Hematopoietic multipotent progenitor cell treated with erythropoietin and hydrocortisone succinate and interleukin-3 and kit ligand, for 15 days (in vitro differentiated cells): ENCODE data around the gene DDO.
A peak's percentile ranks its signal among the peaks of the same experiment; 100 is the strongest.
"Not testable (repeated sequence)": the region's sequence is repeated elsewhere in the genome, so short reads cannot be mapped to it uniquely, and the experiment has no call there.

Source experiments
- DNase-seq: peaks from one replicate; pipeline ENCODE4 v3.0.0-alpha.2; 2015; ENCODE audit warnings: low spot score

The DDO gene

DNA sequence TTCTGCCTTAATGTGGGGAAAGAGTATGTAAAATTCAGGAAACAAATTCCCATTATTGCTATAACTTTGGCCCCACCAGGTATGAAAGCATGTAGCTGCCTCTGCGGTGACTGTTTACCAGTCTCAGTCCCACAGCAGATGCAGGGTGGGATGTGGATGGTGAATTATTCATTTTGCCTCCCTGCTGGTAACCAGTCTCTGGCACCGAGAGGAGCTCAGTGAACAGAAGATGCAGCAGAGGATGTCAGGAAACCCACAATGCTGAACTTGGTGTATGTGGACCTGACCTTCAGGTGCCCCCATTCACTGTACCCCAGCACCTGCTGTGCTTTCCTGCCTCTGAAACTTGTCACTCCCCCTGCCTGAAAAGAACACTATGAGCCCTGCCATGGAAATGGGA lies 48.4 kb downstream of the DDO start:
- DNase-seq: no peak

DNA sequence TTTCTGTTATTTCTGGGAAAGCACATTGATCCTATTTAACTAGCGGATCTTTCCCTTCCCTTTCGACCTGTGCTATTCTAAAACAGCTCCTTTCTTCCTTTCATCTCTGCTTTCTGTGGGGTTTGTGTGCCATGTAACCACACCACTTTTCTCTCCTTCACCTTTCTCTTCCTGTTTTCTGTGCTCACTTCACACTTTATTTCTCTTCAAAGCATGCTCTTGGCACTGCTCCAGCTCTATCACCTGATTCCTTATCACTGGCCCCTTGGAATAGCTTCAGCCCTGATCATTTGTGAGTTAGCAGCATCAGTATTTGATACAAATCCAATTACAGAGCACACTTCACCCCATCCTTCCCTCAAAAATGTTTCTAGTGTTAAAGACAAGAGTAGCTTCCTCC lies 49.1 kb downstream of the DDO start:
- no peak for DNase-seq

DNA sequence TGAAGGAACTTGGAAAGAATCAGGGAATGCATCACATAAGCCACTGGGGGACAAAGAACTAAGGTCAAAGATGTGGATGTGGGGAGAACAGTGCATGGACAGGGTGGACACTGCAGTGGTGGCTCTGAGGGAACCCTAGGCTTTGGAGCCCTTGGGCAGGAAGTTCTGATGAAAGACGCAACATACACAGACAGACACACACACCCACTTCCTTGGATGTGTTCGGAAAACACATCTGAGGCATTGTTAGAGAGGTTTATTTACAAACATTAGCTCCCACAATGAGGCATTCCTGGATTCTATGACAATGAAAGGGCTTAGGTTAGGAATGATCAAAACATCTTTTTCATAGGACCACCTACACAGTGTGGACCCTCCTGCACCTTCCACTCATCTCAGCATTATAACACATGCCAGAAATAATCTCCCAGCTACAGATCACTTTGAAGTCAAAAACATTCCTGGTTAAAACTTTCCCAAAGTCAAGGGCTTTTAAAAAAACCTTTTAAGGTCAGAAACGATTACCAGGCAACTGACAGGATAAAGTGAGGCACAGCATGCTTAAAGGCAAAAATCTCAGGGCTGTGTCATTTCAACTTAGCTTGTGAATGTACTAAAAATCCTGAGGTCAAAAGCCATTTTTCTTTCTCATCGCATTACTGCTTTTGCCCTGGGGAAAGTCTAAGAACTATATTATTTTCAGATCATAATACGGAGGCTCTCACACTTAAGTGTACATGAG lies 50.8 kb downstream of the DDO start:
- no peak for DNase-seq

DNA sequence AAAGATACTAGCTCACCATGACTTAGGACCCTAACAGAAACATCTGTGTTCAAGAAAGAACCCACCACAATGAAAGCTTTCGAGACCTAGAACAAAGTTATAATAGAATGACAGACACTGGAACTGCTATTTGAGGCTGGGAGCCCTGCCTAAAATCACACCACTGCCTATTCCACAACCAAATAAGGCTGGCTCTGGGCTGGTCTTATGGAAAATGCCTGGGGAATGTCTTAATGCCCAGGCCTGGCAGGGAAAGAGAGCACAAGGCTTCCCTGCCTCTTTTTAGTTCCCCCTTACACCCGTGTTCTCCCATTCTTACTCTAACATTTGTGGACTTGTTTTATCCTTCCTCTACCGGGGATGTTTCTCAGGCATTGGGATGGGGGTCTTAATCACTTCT lies 51.6 kb downstream of the DDO start:
- DNase-seq: no peak

DNA sequence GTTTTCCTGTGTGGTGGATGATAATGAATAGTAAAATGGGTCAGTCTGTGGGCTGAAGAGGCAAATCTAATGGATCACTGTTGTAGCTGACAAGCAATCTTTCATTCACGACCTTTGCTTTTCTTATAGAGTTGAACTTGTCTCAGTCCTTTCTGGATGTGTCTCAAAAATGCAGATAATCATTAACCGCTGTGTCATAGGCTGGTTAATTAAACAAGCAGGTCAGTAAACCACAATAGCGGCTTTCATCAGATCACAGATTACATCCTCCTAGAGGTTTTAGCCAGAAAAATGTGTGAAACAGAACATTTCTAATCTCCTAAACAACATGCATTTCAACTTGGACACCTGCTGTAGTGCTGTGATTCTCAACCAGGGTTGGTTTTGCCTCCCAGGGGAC lies 54.7 kb downstream of the DDO start:
- no peak for DNase-seq

DNA sequence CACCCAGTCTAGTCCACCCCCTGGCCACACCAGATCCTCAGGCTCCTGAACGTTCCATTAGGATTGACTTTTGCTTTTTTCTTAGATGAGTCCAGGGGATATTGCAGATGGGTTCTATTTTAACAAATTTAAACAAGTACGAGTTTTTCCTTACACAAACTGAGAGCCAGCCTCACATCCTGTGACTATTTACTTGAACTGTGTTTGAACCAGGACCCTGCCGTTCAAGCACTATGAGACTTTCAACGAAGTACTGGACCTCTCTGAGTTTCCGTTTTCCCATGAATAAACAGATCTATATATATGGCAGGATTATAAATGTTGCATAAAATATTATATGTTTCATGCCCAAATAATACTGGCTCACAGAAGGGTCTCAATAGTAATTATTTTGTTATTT lies 55.8 kb downstream of the DDO start:
- DNase-seq: no peak

DNA sequence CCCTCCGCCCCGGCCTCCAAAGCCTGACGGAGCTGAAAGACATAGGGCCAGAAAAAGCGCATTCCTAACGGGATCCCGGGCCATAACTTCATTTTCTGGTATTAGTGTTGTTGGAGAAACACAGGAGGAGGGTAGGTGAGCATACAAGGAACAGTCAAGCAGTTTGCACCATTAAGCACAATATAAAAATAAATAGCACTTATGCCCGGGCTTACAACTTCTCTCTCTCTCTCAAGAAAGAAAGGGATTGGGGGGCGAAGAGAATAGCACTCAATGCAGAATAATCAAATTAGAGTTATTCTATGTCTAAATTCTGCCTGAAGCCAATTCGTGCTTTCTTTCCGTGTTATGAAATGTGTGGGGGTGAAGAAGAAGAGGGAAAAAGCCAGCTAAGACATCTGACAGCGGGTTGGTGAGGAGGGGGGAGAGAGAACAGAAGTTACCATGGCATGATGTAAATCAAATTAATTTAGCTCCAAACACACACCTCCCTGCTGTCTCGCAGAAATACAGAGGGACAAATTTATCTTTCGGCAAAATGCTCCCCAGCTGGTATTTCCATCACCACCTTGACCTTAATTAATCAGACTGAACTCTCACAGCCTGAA lies 56.7 kb downstream of the DDO start:
- no peak for DNase-seq

DNA sequence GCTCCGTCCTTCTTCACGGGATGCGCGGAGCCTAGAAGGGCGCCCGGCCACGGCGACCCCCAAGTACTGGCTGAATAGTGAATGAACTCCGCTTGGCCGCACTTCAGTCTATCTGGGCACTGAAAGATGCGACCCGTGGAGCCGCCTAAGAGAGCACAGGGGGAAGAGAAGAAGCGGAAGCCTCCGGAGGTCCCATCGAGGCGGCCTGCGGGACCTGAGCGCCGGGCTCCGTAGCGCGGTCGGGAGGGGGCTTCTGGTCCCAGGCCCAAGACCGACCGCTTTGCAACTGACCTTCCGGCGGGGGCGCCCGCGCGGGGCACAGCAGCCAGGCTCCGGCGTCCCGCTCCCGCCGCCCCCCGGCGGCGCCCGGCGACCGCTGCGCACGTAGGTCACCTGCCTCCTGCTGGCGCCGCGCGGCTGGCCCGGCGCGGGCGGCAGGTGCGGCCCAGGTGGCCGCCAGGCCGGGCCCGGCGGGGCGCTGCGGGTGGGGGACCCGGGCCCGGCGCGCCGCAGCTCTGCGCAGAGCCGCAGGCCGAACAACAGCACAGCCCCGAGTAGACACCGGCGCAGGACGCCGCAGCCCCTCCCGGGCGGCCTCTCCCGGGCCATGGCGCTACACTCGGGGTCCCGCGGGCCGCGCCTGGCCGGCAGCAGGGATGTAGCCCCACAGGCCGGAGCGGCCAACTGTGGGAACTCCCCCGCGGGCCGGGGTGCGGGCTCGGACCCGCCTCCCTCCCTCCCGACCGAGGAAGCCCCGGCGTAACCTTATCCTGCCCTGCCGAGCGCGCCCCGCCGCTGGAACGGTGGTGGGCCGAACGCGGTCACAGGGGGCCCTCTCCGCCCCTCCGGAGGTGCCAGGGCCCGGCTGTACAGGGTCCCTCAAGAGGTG lies 57.5 kb downstream of the DDO start, which contains the start of gene METTL24:
Gene METTL24 (minus strand): TSS at position 686 of the 889 bp plus-strand sequence. CDS start 77 bp downstream, at position 609.
- DNase-seq: no peak

DNA sequence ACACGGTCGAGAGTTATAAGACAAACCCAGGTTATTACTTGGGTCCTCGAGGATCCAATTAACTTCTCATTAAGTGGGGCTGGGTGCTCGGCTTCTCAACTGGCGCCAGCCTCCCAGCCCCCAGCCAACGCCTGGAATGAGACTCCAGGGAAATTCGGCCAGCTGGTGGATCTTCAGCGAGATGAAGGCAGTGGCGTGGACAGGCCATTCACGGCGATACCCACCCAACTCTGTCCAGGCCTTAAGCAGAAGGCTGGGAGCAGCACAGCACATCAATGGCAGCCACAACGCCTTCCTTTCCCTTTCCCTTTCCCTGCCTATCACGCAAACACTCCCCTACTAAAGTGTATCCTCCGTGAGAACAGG lies 58.1 kb downstream of the DDO start:
- DNase-seq: no peak

DNA sequence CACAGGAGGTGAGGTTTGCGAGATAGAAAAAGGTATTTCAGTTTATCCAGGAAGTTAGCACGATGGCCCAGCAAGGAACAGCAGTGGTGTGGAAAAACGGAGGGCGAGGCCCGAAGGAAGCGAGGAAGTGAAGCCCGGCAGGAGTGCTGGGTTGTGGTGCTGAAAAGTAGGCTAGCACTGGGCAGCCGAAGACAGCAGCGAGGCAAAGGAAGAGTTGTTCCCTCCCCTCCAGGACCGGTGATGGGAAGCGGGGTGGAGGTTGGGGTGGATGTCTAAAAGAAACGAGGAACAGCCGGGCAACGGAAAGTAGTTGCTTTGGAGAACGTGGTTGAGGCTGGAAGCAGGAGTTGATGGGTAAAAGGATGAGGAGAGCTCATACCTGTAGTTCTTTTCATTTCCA lies 58.6 kb downstream of the DDO start:
- no peak for DNase-seq

DNA sequence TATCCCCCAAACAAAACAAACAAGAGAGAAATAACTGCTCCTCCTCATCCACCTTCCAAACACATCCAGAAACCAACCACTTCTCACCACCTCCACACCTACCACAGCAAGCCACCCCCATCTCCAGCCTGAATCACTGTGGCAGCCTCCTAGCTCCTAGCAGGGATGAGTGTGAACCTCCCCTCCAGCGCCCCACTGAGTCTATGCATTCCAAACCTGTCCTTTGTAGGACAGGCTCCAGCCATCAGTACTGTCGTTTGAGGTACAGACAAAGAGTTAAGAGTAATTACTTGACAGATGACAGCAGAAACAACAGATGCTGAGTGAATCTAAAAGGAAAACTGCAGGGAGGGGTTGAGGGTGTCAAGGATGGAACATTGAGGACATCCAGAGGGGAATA lies 59.6 kb downstream of the DDO start:
- no peak for DNase-seq

DNA sequence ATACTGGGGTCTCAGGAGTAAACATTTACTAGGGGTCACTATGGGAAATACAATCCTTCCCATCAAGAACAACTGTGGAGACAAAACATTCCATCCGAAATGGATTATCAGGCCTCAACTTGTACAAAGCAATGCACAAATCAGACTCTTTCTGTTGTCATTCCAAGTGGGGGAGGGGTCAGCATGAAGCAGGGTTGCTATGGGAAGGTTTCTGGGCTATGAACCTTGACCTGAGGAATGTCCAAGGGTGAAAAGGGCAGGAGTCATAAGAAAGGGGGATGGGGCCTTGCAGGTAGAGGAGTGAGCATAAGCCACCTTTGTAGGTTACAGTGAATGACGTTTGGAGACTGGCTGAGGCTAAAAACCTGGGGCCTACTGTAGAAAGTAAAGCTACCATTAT lies 60.4 kb downstream of the DDO start:
- no peak for DNase-seq

DNA sequence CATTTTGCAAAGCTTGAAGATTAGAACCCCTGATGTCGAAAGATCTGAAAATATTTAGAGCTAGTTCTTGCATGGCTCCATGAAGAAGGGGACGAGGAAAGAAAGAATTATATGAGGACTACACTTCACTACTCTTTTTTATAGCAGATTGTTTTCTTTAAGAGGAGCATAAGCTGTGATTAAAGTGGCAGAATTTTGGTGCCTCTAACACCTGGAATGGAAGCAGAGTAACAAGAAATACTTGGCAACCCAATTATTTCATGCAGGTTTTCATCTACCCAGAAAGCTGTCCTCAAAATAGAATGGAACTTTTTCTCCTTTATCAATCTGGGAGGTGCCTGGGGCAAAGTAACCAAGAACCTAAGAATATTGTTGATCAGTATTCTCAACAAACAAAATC lies 61.2 kb downstream of the DDO start:
- DNase-seq: no peak

DNA sequence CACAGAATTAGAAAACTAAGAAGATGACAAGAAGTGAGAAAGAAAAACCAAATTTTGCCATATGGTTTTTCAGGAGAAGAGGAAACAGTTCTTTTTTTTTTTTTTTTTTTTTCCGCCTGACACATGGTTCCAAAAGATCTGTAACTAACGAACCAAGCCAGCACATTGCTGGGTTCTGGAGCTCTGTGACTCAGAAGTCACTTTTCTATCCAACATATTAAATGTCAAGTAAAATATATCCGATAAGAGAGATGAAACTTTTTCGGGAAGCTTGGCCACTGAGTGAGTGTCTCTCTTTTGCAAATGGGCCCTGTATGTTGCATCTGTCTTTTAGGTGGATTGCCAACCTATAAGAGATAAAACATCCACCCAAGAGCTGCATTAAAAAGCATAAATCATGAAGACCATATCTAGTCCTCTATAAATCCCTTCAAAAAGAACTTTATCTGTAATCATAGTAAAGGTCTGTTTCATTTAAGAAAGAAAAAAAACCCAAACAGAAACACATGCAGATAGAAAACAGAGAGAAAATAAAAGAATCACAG lies 61.8 kb downstream of the DDO start:
- DNase-seq: no peak

DNA sequence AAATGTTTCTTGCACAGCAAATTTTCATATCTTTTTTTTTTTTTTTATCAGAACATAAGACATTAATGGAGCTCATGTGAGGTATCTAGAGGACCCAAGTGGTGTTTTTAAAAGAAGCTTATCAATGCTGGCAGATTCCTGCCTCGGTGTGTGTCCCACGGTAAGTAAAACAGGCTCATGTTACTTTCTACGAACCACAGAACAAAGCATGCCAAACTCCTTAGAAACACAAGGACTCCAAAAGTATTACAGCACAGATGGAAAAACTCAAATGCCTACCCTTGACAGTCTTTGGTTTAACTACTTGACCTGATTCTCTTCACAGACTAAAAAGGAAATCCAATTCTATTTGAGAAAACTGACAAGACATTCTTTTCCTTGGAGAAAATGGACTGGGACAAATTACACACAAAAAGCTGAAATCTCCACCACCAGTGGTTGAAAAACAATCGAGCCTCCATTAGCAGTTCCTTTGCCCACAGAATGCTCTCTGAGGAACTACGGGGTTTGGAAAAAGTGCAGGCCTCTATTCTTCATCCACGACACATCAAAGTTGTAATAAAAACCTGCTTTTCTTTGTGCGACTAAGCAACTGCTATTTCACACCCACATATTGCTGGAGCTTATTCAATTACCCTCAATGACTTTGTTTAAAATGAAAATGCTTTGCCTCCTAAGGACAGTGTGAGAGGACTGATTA lies 62.7 kb downstream of the DDO start:
- peak; percentile 26 for DNase-seq

DNA sequence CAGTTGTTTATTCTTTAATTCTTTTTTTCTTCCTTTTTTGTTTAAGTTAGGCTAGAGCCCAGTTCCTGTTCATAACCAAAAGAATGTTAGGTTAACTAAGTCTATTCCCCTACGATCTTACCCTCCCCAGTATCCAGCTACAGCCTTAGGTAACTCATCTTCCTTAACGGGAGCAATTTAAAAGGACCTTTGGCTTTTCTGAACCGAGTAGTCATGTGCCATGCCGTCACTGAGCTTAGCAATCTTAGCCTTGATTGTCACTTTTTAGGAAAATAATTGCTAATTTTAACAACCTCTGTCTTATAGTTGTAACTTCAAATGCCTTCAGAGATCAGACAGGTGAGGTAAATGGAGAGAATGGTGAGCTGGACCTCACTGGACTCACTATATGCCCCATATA lies 63.4 kb downstream of the DDO start:
- no peak for DNase-seq

DNA sequence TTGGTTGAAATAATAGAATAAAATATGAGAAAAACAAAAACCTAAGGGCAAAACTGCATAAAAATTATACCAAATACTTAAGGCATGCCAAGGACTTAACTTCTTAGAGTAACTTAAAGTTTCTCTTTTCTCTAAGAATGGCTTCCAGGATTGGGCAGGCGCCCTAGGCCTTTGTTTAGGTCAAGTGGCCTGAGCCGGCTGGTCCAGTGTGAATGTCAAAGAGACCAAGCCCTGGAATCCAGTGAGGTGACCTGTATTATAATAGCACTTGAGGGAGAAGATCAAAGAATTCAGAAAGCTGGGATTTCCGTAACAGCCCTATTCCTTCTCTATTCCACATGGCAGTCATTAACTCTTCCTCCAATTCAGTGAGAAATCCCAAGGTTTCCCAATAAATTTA lies 63.8 kb downstream of the DDO start:
- DNase-seq: no peak

DNA sequence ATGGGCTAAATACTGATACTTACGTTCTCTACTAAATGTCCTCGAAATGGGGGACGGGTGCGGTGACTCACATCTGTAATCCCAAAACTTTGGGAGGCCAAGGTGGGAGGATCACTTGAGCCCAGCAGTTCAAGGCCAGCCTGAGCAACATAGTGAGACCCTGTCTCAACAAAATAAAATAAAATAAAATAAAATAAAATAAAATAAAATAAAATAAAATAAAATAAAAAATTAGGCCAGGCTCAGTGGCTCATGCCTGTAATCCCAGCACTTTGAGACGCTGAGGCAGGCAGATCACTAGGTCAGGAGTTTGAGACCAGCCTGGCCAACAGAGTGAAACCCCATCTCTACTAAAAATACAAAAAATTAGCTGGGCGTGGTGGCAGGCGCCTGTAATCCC lies 64.8 kb downstream of the DDO start:
- not testable (repeated sequence) for DNase-seq

DNA sequence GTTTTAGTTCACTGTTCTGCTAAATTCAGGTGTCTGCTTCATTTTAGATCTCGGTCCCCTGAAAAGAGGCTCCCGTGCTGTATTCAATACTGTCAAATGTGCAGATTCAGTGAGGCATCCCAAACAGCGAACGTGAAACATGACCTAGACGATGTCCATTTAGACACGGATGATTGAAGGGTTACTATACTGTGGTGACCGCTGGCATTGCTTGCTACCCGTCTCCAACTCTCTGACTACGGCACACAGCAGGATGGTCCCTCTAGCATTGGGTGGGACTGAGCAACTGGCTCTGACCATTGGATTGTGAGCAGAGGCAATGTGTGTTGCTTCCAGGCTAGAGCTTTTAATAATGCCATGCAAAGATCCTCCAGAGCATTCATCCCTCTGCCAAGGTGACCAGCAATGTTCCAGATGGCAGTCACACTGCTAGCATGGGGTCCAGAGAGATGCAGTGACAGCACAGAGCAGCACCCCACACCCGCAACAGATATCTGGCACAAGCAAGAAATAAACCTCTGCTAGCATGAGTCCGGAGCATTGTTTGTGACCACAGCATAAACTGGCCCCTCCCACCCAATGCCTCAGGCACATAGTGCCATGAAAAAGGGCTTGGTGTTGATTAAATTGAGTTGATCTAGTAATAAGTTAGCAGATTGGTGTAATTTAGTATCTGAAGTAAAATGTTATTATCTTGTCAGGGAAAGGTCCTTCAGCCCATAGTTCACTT lies 66.2 kb downstream of the DDO start:
- no peak for DNase-seq

DNA sequence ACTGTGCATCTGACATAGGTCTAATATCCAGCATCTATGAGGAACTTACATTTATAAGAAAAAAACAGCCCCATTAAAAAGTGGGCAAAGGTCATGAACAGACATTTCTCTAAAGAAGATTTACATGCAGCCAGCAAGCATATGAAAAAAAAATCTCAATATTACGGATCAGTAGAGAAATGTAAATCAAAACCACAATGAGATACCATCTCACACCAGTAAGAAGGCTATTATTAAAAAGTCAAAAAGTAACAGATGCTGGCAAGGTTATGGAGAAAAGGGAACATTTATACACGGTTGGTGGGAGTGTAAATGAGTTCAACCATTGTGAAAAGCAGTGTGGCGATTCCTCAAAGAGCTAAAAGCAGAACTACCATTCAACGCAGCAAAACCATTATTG lies 70.3 kb downstream of the DDO start:
- DNase-seq: no peak

DNA sequence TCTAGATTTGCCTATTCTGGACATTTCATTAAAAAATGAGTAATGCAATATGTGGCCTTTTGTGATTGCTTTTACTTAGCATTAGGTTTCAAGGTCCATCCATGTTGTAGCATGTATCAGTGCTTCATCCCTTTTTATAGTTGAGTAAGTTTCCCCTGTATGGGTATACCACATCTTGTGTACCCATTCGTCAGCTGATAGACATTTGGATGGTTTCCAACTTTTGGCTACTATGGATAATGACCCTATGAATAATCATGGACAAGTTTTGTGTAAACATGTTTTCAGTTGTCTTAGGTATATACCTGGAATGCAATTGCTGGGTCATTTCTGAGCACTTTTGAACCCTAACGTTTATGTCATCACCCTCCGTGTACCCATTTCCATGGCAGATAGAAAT lies 72.6 kb downstream of the DDO start:
- DNase-seq: no peak
